Measurements from ENCODE around the gene MRFAP1L1. TPM values are rescaled to one million over a fixed set of nuclear protein-coding genes. Genes with fewer than 3 reads are reported as not detected.

The MRFAP1L1 gene
- total RNA-seq, 4 donors from 2014 or later: 56.9 to 99.9 (median 71.7) TPM

- DNase-seq: no peak
- no peak overlapping the region for H3K27ac ChIP-seq
- TF ChIP-seq POLR2A (IDR thresholded peaks at IDR 0.05) (no peak), CTCF (IDR thresholded peaks at IDR 0.05) (no peak)
- H3K4me3 ChIP-seq: no peak overlapping the region
- H3K4me1 ChIP-seq: peaks cover 0 to 5% of the 10 kb centered on the region in 2 donors
- no peaks in the 10 kb centered on the region for H3K9me3 ChIP-seq
- intact Hi-C loops (cut with DNase I; ENCODE audit: low total_unique reads): loop anchor here (5.0 kb wide), 1 partner anchor 151 kb away; no protein-coding TSS in a partner anchor
- no peaks in the 10 kb centered on the region for H3K27me3 ChIP-seq
- no peaks in the 10 kb centered on the region for H3K36me3 ChIP-seq
Measured at GRCh38 chr4:6721121-6721520, 11.5 kb upstream of the MRFAP1L1 start.

- Histone ChIP-seq H3K4me1 (peaks cover 0 to 5% of the 10 kb centered on the region in 2 donors), H3K9me3 (no peaks in the 10 kb centered on the region), H3K27me3 (no peaks in the 10 kb centered on the region), H3K4me3 (no peak overlapping the region), H3K36me3 (no peaks in the 10 kb centered on the region), H3K27ac (no peak overlapping the region)
- TF ChIP-seq POLR2A (IDR thresholded peaks at IDR 0.05): no peak
- peak; percentile 93 to 96 (median 94) for TF ChIP-seq CTCF (IDR thresholded peaks at IDR 0.05)
- intact Hi-C loops (cut with DNase I; ENCODE audit: low total_unique reads): loop anchor here (5.0 kb wide), 1 partner anchor 152 kb away; no protein-coding TSS in a partner anchor
- DNase-seq: peak; percentile 81 to 83
Measured at GRCh38 chr4:6720202-6720699, 10.6 kb upstream of the MRFAP1L1 start.

- Histone ChIP-seq H3K9me3 (no peaks in the 10 kb centered on the region), H3K4me1 (peaks cover 0 to 5% of the 10 kb centered on the region in 2 donors), H3K36me3 (no peaks in the 10 kb centered on the region), H3K27me3 (no peaks in the 10 kb centered on the region), H3K27ac (no peak overlapping the region), H3K4me3 (no peak overlapping the region)
- intact Hi-C loops (cut with DNase I; ENCODE audit: low total_unique reads): loop anchor here (5.0 kb wide), 1 partner anchor 153 kb away; no protein-coding TSS in a partner anchor
- TF ChIP-seq POLR2A (IDR thresholded peaks at IDR 0.05) (no peak), CTCF (IDR thresholded peaks at IDR 0.05) (no peak)
- no peak for DNase-seq
Measured at GRCh38 chr4:6719611-6720179, 10.0 kb upstream of the MRFAP1L1 start.

GRCh38 chr4:6718932-6719610, 9.4 kb upstream of the MRFAP1L1 start:
- peaks cover 0 to 5% of the 10 kb centered on the region in 2 donors for H3K4me1 ChIP-seq
- TF ChIP-seq CTCF (IDR thresholded peaks at IDR 0.05): no peak
- H3K27ac ChIP-seq: no peak overlapping the region
- H3K4me3 ChIP-seq: no peak overlapping the region
- H3K36me3 ChIP-seq: no peaks in the 10 kb centered on the region
- H3K9me3 ChIP-seq: no peaks in the 10 kb centered on the region
- intact Hi-C loops (cut with DNase I; ENCODE audit: low total_unique reads): no loop called here
- no peak for DNase-seq
- no peaks in the 10 kb centered on the region for H3K27me3 ChIP-seq

Data from uterus (tissue), 4 donors.